ENCODE data around the gene TM4SF1. TPM values are rescaled to one million over a fixed set of nuclear protein-coding genes. Genes with fewer than 3 reads are reported as not detected.

Gene TM4SF1
- total and polyA plus RNA-seq, 2 donors (not counting 1 experiment from before 2014, with no cell fraction given): not detected

DNA sequence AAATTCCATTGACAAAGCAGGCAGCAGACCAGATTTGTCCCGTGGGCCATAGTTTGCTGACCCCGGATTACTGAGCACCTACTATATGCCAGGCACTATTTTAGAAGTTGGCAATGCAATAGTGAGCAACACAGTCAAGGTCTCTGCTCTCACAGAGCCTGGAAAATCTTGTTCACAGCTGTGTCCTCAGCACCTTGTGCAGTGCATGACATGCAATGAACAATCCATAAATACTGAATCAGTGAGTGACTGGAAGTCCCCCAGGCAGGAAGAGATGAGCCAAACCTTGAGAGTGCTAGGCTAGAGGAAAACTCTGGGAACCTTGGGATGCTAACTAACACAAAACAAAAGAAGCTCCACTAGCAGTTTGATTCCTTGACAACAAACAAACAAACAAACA is 14.4 kb downstream of the TM4SF1 start:
- Mint-ChIP-seq H3K4me3 (no peak overlapping the region), H3K27ac (no peak overlapping the region), H3K9me3 (ENCODE audit: insufficient read depth) (no peaks in the 10 kb centered on the region), H3K27me3 (peaks cover 22% of the 10 kb centered on the region), H3K4me1 (no peaks in the 10 kb centered on the region)
- Histone ChIP-seq H2AFZ (ENCODE audit: insufficient read depth, low read depth, low read length, poor library complexity, severe bottlenecking) (no peak overlapping the region), H3K9ac (ENCODE audit: low read length) (no peak overlapping the region), H3K4me2 (replicated peaks; ENCODE audit: low read depth, low read length, poor library complexity, severe bottlenecking) (no peak overlapping the region), H3K4me3 (ENCODE audit: control extremely low read depth in 1 of 5, extremely low read depth in 1 of 5, insufficient read depth in 1 of 5, low read depth in 2 of 5, low read length in 4 of 5) (no peak overlapping the region), H3K9me3 (ENCODE audit: control extremely low read depth in 1 of 3, control insufficient read depth in 2 of 3, insufficient read depth in 1 of 3, low read length in 2 of 3) (no peaks in the 10 kb centered on the region), H3K27ac (ENCODE audit: low read length in 2 of 2) (no peak overlapping the region), H4K20me1 (ENCODE audit: control insufficient read depth, insufficient read depth, low read length, poor library complexity, severe bottlenecking) (no peaks in the 10 kb centered on the region), H3K4me1 (ENCODE audit: control insufficient read depth in 2 of 2, insufficient read depth in 2 of 2, low read length in 2 of 2) (no peaks in the 10 kb centered on the region), H3K79me2 (ENCODE audit: control insufficient read depth, insufficient read depth, low read length) (no peaks in the 10 kb centered on the region), H3K36me3 (replicated peaks in 1 of 2; ENCODE audit: control extremely low read depth in 1 of 2, control insufficient read depth in 1 of 2, extremely low read depth in 1 of 2, insufficient read depth in 2 of 2, low read length in 1 of 2) (no peaks in the 10 kb centered on the region), H3K27me3 (replicated peaks in 1 of 4; ENCODE audit: control extremely low read depth in 1 of 4, control insufficient read depth in 3 of 4, insufficient read depth in 4 of 4, low read length in 3 of 4) (peaks cover 0 to 12% (median 3%) of the 10 kb centered on the region in 4 experiments)
- DNase-seq: no peak
- POLR2A ChIA-PET: no interaction called here
- no peak for ATAC-seq (ENCODE audit: low read depth)
- CTCF ChIA-PET: interaction anchor here (0.7 kb wide), 1 partner anchor 415 kb away, joined by 3 read pairs; no protein-coding TSS in a partner anchor
- no peak for TF ChIP-seq EZH2 (IDR thresholded peaks at IDR 0.05; ENCODE audit: borderline replicate concordance, insufficient read depth, low read depth, low read length, poor library complexity, severe bottlenecking)
- TF ChIP-seq, protein P1, sequence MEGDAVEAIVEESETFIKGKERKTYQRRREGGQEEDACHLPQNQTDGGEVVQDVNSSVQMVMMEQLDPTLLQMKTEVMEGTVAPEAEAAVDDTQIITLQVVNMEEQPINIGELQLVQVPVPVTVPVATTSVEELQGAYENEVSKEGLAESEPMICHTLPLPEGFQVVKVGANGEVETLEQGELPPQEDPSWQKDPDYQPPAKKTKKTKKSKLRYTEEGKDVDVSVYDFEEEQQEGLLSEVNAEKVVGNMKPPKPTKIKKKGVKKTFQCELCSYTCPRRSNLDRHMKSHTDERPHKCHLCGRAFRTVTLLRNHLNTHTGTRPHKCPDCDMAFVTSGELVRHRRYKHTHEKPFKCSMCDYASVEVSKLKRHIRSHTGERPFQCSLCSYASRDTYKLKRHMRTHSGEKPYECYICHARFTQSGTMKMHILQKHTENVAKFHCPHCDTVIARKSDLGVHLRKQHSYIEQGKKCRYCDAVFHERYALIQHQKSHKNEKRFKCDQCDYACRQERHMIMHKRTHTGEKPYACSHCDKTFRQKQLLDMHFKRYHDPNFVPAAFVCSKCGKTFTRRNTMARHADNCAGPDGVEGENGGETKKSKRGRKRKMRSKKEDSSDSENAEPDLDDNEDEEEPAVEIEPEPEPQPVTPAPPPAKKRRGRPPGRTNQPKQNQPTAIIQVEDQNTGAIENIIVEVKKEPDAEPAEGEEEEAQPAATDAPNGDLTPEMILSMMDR (IDR thresholded peaks at IDR 0.05): no peak
- intact Hi-C loops (cut with micrococcal nuclease): no loop called here
- WGBS (ENCODE audit: insufficient coverage): 89% methylated on average over 2 of the region's 2 CpGs

DNA sequence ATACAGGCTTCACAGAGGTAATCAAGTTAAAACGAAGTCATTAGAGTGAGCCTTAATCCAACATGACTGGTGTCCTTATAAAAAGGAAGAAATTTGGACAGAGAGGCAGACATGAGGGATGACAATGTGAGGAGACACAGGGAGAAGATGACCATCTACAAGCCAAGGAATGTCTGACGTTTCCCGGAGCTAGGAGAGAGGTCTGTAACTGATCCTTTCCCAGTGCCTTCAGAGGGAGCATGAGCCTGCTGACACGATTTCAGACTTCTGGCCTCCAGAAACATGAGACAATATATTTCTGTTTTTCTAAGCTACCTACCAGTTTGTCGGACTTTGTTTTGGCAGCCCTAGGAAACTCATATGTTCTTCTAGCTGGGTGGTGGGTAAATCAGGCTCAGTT is 15.1 kb downstream of the TM4SF1 start:
- 86% methylated on average over 4 of the region's 5 CpGs for WGBS (ENCODE audit: insufficient coverage)
- CTCF ChIA-PET: no interaction called here

More for the DNA sequence above, 15.1 kb downstream of the TM4SF1 start:
- Histone ChIP-seq H3K4me2 (replicated peaks; ENCODE audit: low read depth, low read length, poor library complexity, severe bottlenecking) (no peak overlapping the region), H3K79me2 (ENCODE audit: control insufficient read depth, insufficient read depth, low read length) (no peaks in the 10 kb centered on the region), H3K9ac (ENCODE audit: low read length) (no peak overlapping the region), H4K20me1 (ENCODE audit: control insufficient read depth, insufficient read depth, low read length, poor library complexity, severe bottlenecking) (no peaks in the 10 kb centered on the region), H3K36me3 (replicated peaks in 1 of 2; ENCODE audit: control extremely low read depth in 1 of 2, control insufficient read depth in 1 of 2, extremely low read depth in 1 of 2, insufficient read depth in 2 of 2, low read length in 1 of 2) (no peaks in the 10 kb centered on the region), H2AFZ (ENCODE audit: insufficient read depth, low read depth, low read length, poor library complexity, severe bottlenecking) (no peak overlapping the region), H3K27me3 (replicated peaks in 1 of 4; ENCODE audit: control extremely low read depth in 1 of 4, control insufficient read depth in 3 of 4, insufficient read depth in 4 of 4, low read length in 3 of 4) (peaks cover 0 to 12% (median 3%) of the 10 kb centered on the region in 4 experiments), H3K27ac (ENCODE audit: low read length in 2 of 2) (no peak overlapping the region), H3K4me3 (ENCODE audit: control extremely low read depth in 1 of 5, extremely low read depth in 1 of 5, insufficient read depth in 1 of 5, low read depth in 2 of 5, low read length in 4 of 5) (no peak overlapping the region), H3K9me3 (ENCODE audit: control extremely low read depth in 1 of 3, control insufficient read depth in 2 of 3, insufficient read depth in 1 of 3, low read length in 2 of 3) (no peaks in the 10 kb centered on the region), H3K4me1 (ENCODE audit: control insufficient read depth in 2 of 2, insufficient read depth in 2 of 2, low read length in 2 of 2) (no peaks in the 10 kb centered on the region)
- Mint-ChIP-seq H3K27ac (no peak overlapping the region), H3K4me3 (no peak overlapping the region), H3K4me1 (no peaks in the 10 kb centered on the region), H3K9me3 (ENCODE audit: insufficient read depth) (no peaks in the 10 kb centered on the region), H3K27me3 (peaks cover 22% of the 10 kb centered on the region)
- ATAC-seq (ENCODE audit: low read depth): no peak
- intact Hi-C loops (cut with micrococcal nuclease): no loop called here
- POLR2A ChIA-PET: no interaction called here
- no peak for DNase-seq
- TF ChIP-seq EZH2 (IDR thresholded peaks at IDR 0.05; ENCODE audit: borderline replicate concordance, insufficient read depth, low read depth, low read length, poor library complexity, severe bottlenecking): no peak
- TF ChIP-seq, protein P1 (IDR thresholded peaks at IDR 0.05): no peak

Measured in B cell (primary cell).